NB4 (cell line): ENCODE data around the gene HUWE1.

ENCODE experiments used
- DNase-seq: peaks from one replicate; pipeline ENCODE4 v3.0.0; 2010; ENCODE audit warnings: low read depth
- H3K4me3 ChIP-seq: one replicate; pipeline ENCODE4 v1.5.1; 2011; ENCODE audit warnings: mild to moderate bottlenecking, low read depth, low read length, moderate library complexity
- MYC ChIP-seq: IDR thresholded peaks from 2 replicates; pipeline ENCODE4 v1.6.1; 2011; ENCODE audit warnings: low read depth, low read length
- POLR2A ChIP-seq: IDR thresholded peaks from 2 replicates; pipeline ENCODE4 v1.6.1; 2011; ENCODE audit warnings: mild to moderate bottlenecking; ENCODE audit not compliant: insufficient read length; ENCODE audit errors: extremely low read depth
- TF ChIP-seq, protein P1 (sequence below): IDR thresholded peaks from 2 replicates; pipeline ENCODE4 v1.6.1; 2011; ENCODE audit warnings: low read depth, low read length
- TF ChIP-seq, protein P2 (sequence below): IDR thresholded peaks from one replicate; pipeline ENCODE4 v1.5.1; 2012; ENCODE audit warnings: low read depth, low read length

The HUWE1 gene

DNA sequence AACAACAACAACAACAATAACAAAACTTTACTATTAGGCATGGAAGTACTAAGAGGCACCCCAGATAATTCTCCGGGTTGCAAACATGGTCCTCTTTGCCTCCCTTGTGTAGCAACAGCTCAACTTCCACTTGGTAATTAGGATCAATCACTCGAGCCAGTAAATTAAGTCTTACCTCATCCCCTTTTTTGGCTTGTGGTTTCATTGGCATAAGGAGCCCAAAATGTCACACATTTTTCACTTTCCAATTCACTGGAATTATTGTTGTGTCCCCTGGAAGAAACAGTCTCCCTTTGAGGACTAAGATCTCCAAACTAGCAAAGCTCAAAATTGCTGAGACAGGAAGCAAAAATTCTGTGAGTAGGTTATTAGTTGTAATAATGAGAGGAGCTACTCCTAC, 203.1 kb downstream of the HUWE1 start:
- no peak for DNase-seq

More for the DNA sequence above, 203.1 kb downstream of the HUWE1 start:
- no peak overlapping the region for H3K4me3 ChIP-seq
- TF ChIP-seq, protein P1, sequence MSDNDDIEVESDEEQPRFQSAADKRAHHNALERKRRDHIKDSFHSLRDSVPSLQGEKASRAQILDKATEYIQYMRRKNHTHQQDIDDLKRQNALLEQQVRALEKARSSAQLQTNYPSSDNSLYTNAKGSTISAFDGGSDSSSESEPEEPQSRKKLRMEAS = no peak
- TF ChIP-seq, protein P2, sequence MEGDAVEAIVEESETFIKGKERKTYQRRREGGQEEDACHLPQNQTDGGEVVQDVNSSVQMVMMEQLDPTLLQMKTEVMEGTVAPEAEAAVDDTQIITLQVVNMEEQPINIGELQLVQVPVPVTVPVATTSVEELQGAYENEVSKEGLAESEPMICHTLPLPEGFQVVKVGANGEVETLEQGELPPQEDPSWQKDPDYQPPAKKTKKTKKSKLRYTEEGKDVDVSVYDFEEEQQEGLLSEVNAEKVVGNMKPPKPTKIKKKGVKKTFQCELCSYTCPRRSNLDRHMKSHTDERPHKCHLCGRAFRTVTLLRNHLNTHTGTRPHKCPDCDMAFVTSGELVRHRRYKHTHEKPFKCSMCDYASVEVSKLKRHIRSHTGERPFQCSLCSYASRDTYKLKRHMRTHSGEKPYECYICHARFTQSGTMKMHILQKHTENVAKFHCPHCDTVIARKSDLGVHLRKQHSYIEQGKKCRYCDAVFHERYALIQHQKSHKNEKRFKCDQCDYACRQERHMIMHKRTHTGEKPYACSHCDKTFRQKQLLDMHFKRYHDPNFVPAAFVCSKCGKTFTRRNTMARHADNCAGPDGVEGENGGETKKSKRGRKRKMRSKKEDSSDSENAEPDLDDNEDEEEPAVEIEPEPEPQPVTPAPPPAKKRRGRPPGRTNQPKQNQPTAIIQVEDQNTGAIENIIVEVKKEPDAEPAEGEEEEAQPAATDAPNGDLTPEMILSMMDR = no peak
- TF ChIP-seq MYC (no peak), POLR2A (no peak)
